Glutamatergic neuron (in vitro differentiated cells): ENCODE results near the gene ZNRD2. TPM values are rescaled to one million over a fixed set of nuclear protein-coding genes. Genes with fewer than 3 reads are reported as not detected.

Source experiments
- DNase-seq: peaks from one replicate; pipeline ENCODE4 v3.0.0; 2022
- H3K27ac Mint-ChIP-seq: one replicate; pipeline ENCODE4 v1.8.0; 2020; ENCODE audit warnings: mild to moderate bottlenecking, mixed read lengths, inconsistent platforms; ENCODE audit not compliant: unreplicated experiment
- H3K27me3 Mint-ChIP-seq: one replicate; pipeline ENCODE4 v1.8.0; 2020; ENCODE audit warnings: mild to moderate bottlenecking, moderate library complexity, mixed read lengths, inconsistent platforms; ENCODE audit not compliant: unreplicated experiment
- H3K36me3 Mint-ChIP-seq: one replicate; pipeline ENCODE4 v1.8.0; 2020; ENCODE audit warnings: mild to moderate bottlenecking, mixed read lengths, inconsistent platforms; ENCODE audit not compliant: unreplicated experiment
- H3K4me1 Mint-ChIP-seq: one replicate; pipeline ENCODE4 v1.8.0; 2020; ENCODE audit warnings: mild to moderate bottlenecking, low read depth, mixed read lengths, inconsistent platforms; ENCODE audit not compliant: unreplicated experiment
- H3K4me3 Mint-ChIP-seq: one replicate; pipeline ENCODE4 v1.8.0; 2020; ENCODE audit warnings: mild to moderate bottlenecking, mixed read lengths, inconsistent platforms; ENCODE audit not compliant: unreplicated experiment
- H3K9me3 Mint-ChIP-seq: one replicate; pipeline ENCODE4 v1.8.0; 2020; ENCODE audit warnings: mild to moderate bottlenecking, moderate library complexity, mixed read lengths, inconsistent platforms; ENCODE audit not compliant: unreplicated experiment
- total RNA-seq: library from RNA; stranded (reverse); fragmentation: NEBNext Ultra II Directional; extraction: Animal tissue kit (Norgen Biotek cat#: 25700); gene quantifications from one replicate; pipeline ENCODE4 v1.2.1, GENCODE V29; 2021; ENCODE audit not compliant: unreplicated experiment
- TF ChIP-seq, protein P1 (sequence below): fragments of 200-600 bp; sonication (generic); IDR thresholded peaks from one replicate; pipeline ENCODE4 v1.5.0; 2021; ENCODE audit not compliant: partially characterized antibody, unreplicated experiment

ZNRD2 gene
- total RNA-seq, 1 donor from 2014 or later, result 37.9 TPM

DNA sequence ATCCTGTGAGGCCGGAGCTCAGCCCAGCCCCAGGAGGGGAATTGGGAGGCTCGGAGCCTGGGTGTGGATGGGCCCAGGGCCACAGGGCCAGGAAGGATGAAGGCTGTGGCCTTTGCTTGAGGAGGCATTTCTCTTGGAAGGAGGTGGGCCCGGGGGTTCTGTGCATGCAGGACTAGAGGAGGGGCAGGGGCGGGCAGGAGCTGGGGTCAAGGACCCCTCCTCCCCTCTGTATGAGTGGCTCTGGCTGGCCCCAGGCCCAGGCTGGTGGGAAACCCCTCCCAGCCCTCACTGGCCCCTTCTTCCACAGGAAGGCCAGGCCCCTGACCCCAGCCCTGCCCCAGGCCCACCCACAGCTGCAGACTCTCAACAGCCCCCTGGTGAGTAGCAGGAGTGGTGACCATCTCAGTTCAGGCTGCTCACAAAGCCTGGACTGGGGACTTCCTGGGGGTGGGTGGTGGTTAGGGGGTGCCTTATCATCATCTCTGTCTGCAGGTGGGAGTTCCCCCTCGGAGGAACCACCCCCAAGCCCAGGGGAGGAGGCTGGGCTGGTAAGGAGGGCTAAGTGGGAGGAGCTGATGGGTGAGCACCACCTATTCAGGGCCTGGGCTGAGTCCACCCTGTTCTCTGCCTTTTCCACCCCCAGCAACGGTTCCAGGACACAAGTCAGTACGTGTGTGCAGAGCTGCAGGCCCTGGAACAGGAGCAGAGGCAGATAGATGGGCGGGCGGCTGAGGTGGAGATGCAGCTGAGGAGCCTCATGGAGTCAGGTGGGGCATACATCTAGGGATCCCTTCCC is 19.4 kb downstream of the ZNRD2 start:
- peaks cover 16% of the 10 kb centered on the region for H3K4me1 Mint-ChIP-seq
- H3K9me3 Mint-ChIP-seq, result peaks cover 8% of the 10 kb centered on the region
- H3K27ac Mint-ChIP-seq, result no peak overlapping the region
- TF ChIP-seq, protein P1, sequence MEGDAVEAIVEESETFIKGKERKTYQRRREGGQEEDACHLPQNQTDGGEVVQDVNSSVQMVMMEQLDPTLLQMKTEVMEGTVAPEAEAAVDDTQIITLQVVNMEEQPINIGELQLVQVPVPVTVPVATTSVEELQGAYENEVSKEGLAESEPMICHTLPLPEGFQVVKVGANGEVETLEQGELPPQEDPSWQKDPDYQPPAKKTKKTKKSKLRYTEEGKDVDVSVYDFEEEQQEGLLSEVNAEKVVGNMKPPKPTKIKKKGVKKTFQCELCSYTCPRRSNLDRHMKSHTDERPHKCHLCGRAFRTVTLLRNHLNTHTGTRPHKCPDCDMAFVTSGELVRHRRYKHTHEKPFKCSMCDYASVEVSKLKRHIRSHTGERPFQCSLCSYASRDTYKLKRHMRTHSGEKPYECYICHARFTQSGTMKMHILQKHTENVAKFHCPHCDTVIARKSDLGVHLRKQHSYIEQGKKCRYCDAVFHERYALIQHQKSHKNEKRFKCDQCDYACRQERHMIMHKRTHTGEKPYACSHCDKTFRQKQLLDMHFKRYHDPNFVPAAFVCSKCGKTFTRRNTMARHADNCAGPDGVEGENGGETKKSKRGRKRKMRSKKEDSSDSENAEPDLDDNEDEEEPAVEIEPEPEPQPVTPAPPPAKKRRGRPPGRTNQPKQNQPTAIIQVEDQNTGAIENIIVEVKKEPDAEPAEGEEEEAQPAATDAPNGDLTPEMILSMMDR, result no peak
- H3K36me3 Mint-ChIP-seq, result no peaks in the 10 kb centered on the region
- no peak for DNase-seq
- peaks cover 14% of the 10 kb centered on the region for H3K27me3 Mint-ChIP-seq
- no peak overlapping the region for H3K4me3 Mint-ChIP-seq

DNA sequence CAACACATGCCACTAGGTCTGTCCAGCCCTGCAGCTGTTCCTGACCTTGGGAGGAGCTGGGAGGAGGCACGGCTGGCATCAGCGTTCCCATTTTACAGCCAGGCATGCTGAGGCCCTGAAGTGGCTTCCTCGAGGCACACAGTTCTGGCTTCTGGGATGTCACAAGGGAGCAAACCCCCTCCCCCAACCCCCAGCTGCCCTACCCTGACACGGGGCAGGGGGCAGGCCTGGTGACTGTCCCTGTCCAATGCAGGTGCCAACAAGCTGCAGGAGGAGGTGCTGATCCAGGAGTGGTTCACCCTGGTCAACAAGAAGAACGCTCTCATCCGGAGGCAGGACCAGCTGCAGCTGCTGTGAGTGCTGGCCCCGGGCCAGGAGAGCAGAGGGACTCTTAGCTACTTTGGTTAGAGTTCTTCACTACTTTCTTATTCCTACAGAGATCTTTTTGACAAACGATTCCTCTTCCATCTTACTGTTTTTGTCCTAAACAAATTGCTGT is 20.0 kb downstream of the ZNRD2 start:
- H3K27ac Mint-ChIP-seq, result no peak overlapping the region
- H3K9me3 Mint-ChIP-seq, result peaks cover 9% of the 10 kb centered on the region
- TF ChIP-seq, protein P1, result no peak
- H3K36me3 Mint-ChIP-seq, result no peaks in the 10 kb centered on the region
- peaks cover 18% of the 10 kb centered on the region for H3K4me1 Mint-ChIP-seq
- peak overlapping the region; percentile 49 for H3K4me3 Mint-ChIP-seq
- peaks cover 14% of the 10 kb centered on the region for H3K27me3 Mint-ChIP-seq
- no peak for DNase-seq

DNA sequence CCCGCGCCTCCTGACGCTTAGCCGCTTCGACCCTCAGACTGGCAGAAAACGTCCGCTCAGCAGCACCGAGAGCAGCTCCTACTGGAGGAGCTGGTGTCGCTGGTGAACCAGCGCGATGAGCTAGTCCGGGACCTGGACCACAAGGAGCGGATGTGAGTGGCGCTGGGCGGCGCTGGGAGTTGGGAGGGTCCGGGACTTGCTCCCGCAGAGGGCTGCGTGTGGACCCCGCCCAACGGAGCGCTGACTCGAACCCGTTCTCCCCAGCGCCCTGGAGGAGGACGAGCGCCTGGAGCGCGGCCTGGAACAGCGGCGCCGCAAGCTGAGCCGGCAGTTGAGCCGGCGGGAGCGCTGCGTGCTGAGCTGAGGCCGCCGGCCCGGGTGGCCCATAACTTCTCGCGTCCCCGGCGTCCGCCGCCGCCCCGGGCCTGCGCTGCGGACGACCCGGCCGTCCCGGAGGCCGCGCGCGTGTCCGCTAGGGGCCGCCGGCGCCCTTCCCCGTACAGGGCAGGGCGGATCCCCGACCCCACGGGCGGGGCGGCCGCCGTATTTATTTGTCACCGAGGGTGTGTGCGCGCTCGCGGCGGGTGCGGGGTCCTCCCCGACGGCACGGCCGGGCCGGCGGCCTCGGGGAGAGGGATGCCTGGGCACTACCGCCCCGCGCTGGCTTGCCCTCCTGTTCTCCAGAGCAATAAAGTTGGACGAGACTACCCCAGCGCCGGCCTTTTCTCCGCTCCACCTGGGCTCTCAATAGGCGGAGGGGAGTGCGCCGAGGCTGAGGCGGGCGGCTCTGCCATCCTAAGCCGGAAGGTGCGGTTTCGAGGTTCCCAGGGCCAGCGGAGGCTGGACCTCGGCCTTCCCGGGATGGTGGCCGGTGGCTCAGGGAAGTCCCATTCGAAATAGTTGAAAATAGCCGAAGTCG is 21.9 kb downstream of the ZNRD2 start:
- DNase-seq, result peak; percentile 65
- Mint-ChIP-seq H3K27ac (no peak overlapping the region), H3K36me3 (no peaks in the 10 kb centered on the region), H3K9me3 (peaks cover 6% of the 10 kb centered on the region), H3K27me3 (peaks cover 10% of the 10 kb centered on the region), H3K4me3 (peak overlapping the region; percentile 46), H3K4me1 (peaks cover 12% of the 10 kb centered on the region)
- TF ChIP-seq, protein P1, result no peak

DNA sequence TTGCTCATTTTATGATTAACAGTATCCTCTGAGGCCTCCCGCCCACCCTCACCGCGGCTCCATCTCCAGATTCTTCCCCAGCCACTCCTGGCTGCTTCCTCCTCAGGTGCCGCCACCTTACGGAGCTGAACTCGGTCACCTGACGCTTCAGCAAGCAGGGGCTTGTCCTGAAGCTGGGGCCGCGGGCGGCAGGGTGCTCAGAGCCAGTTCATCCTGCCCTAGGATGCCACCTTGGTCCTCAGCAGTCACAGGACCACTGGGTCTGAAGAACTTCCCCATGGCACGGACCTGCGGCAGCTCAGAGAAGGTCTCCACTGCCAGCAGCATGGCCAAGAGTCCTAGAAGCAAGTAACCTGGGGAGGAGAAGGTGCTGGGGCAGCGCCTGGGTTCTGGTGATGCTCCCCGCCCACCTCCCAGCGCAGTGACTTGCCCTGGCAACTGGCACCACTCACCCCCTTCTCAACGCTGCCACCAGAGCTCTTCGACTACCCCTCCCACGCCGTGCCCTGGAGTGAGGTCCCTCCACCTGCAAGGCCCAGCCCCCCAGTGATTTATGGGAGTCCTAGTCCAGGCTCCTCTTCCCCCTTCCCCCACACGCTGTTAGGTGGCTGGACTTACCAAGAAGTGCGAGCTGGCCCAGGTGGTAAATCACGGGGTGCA is 22.7 kb downstream of the ZNRD2 start:
- no peak for DNase-seq

More for the DNA sequence above, 22.7 kb downstream of the ZNRD2 start:
- H3K4me3 Mint-ChIP-seq, result no peak overlapping the region
- H3K27me3 Mint-ChIP-seq, result peaks cover 10% of the 10 kb centered on the region
- H3K36me3 Mint-ChIP-seq, result no peaks in the 10 kb centered on the region
- H3K4me1 Mint-ChIP-seq, result peaks cover 11% of the 10 kb centered on the region
- H3K9me3 Mint-ChIP-seq, result peaks cover 6% of the 10 kb centered on the region
- TF ChIP-seq, protein P1, result no peak
- H3K27ac Mint-ChIP-seq, result no peak overlapping the region
